ENCODE data around the gene PHLDB1. TPM values are rescaled to one million over a fixed set of nuclear protein-coding genes. Genes with fewer than 3 reads are reported as not detected.
A peak's percentile ranks its signal among the peaks of the same experiment; 100 is the strongest.
"Not testable (repeated sequence)": the region's sequence is repeated elsewhere in the genome, so short reads cannot be mapped to it uniquely, and the experiment has no call there.

The PHLDB1 gene
- total and polyA plus RNA-seq, 2 experiments from 2014 or later, result 60.2 to 126 TPM

GRCh38 chr11:118678908-118679307 is 71.5 kb downstream of the PHLDB1 start:
- not testable (repeated sequence) for H3K27ac ChIP-seq; H3K27me3 ChIP-seq; H3K4me1 ChIP-seq (ENCODE audit: low read depth); H3K9me3 ChIP-seq (ENCODE audit: low read depth); H3K36me3 ChIP-seq; H3K4me3 ChIP-seq
- peak; percentile 51 to 70 for DNase-seq (ENCODE audit: low read depth in 1 of 2, low spot score in 1 of 2)
- TF ChIP-seq CTCF (IDR thresholded peaks at IDR 0.05; ENCODE audit: low read depth, low read length), result peak; percentile 38

GRCh38 chr11:118679483-118679882 is 72.1 kb downstream of the PHLDB1 start, which contains the start of gene TREH:
TREH (minus strand) TSS chr11:118679650; CDS start chr11:118679627, 23 bp downstream.
- TF ChIP-seq CTCF (IDR thresholded peaks at IDR 0.05; ENCODE audit: low read depth, low read length), result no peak
- Histone ChIP-seq H3K36me3 (no peaks in the 10 kb centered on the region), H3K27ac (no peak within 1 kb of the TSS), H3K9me3 (ENCODE audit: low read depth) (no peaks in the 10 kb centered on the region), H3K4me1 (ENCODE audit: low read depth) (no peaks in the 10 kb centered on the region), H3K4me3 (no peak within 1 kb of the TSS), H3K27me3 (no peaks in the 10 kb centered on the region)
- DNase-seq (ENCODE audit: low read depth in 1 of 2, low spot score in 1 of 2), result no peak

- DNase-seq (ENCODE audit: low read depth in 1 of 2, low spot score in 1 of 2), result no peak
- H3K4me3 ChIP-seq, result no peak overlapping the region
- H3K9me3 ChIP-seq (ENCODE audit: low read depth), result no peaks in the 10 kb centered on the region
- no peaks in the 10 kb centered on the region for H3K36me3 ChIP-seq
- H3K27ac ChIP-seq, result no peak overlapping the region
- H3K27me3 ChIP-seq, result no peaks in the 10 kb centered on the region
- TF ChIP-seq CTCF (IDR thresholded peaks at IDR 0.05; ENCODE audit: low read depth, low read length), result no peak
- no peaks in the 10 kb centered on the region for H3K4me1 ChIP-seq (ENCODE audit: low read depth)
Measured at GRCh38 chr11:118682372-118682771, 75.0 kb downstream of the PHLDB1 start.

- H3K27me3 ChIP-seq; H3K4me3 ChIP-seq; H3K36me3 ChIP-seq; DNase-seq (ENCODE audit: low read depth in 1 of 2, low spot score in 1 of 2); H3K27ac ChIP-seq; H3K4me1 ChIP-seq (ENCODE audit: low read depth); H3K9me3 ChIP-seq (ENCODE audit: low read depth): not testable (repeated sequence)
Measured at GRCh38 chr11:118682939-118683338, 75.5 kb downstream of the PHLDB1 start.

- H3K27ac ChIP-seq, result no peak overlapping the region
- H3K4me3 ChIP-seq, result no peak overlapping the region
- H3K27me3 ChIP-seq, result no peaks in the 10 kb centered on the region
- no peak for DNase-seq (ENCODE audit: low read depth in 1 of 2, low spot score in 1 of 2)
- no peaks in the 10 kb centered on the region for H3K4me1 ChIP-seq (ENCODE audit: low read depth)
- no peak for TF ChIP-seq CTCF (IDR thresholded peaks at IDR 0.05; ENCODE audit: low read depth, low read length)
- no peaks in the 10 kb centered on the region for H3K36me3 ChIP-seq
- H3K9me3 ChIP-seq (ENCODE audit: low read depth), result no peaks in the 10 kb centered on the region
Measured at GRCh38 chr11:118684187-118684586, 76.8 kb downstream of the PHLDB1 start.

GRCh38 chr11:118687906-118688305 is 80.5 kb downstream of the PHLDB1 start:
- no peaks in the 10 kb centered on the region for H3K36me3 ChIP-seq
- H3K9me3 ChIP-seq (ENCODE audit: low read depth), result no peaks in the 10 kb centered on the region
- no peaks in the 10 kb centered on the region for H3K27me3 ChIP-seq
- no peak for TF ChIP-seq CTCF (IDR thresholded peaks at IDR 0.05; ENCODE audit: low read depth, low read length)
- no peak overlapping the region for H3K4me3 ChIP-seq
- no peak overlapping the region for H3K27ac ChIP-seq
- H3K4me1 ChIP-seq (ENCODE audit: low read depth), result no peaks in the 10 kb centered on the region
- DNase-seq (ENCODE audit: low read depth in 1 of 2, low spot score in 1 of 2), result no peak

GRCh38 chr11:118688339-118688738 is 80.9 kb downstream of the PHLDB1 start:
- not testable (repeated sequence) for H3K4me1 ChIP-seq (ENCODE audit: low read depth); H3K4me3 ChIP-seq; H3K36me3 ChIP-seq; H3K27me3 ChIP-seq; H3K9me3 ChIP-seq (ENCODE audit: low read depth); DNase-seq (ENCODE audit: low read depth in 1 of 2, low spot score in 1 of 2); H3K27ac ChIP-seq

All from cardiac muscle cell (in vitro differentiated cells and primary cell).